ENCODE results near the gene MTR.

- no peak for TF ChIP-seq BHLHE40 (IDR thresholded peaks at IDR 0.05; ENCODE audit: borderline replicate concordance)
- no peak for TF ChIP-seq L3MBTL2 (conservative IDR thresholded peaks at IDR 0.05)
- TF ChIP-seq ZNF384 (IDR thresholded peaks at IDR 0.05), result no peak
- TF ChIP-seq NFRKB (IDR thresholded peaks at IDR 0.05), result no peak
- no peak for TF ChIP-seq FOXA1 (IDR thresholded peaks at IDR 0.05)
- TF ChIP-seq SUZ12 (IDR thresholded peaks at IDR 0.05), result no peak
- no peak for TF ChIP-seq FOXK2 (IDR thresholded peaks at IDR 0.05)
- no peak for TF ChIP-seq FOXM1 (IDR thresholded peaks at IDR 0.05; ENCODE audit: borderline replicate concordance)
- no peak for TF ChIP-seq PKNOX1 (IDR thresholded peaks at IDR 0.05)
Observed at GRCh38 chr1:236895665-236896387, 100.7 kb downstream of the MTR start.
